OCI-LY3 (cell line): Measurements from ENCODE around the gene PCNX2.
"Not testable (repeated sequence)": the region's sequence is repeated elsewhere in the genome, so short reads cannot be mapped to it uniquely, and the experiment has no call there.

ENCODE experiments used
- H2AFZ ChIP-seq: fragments of 200-600, 300-600 bp; shearing (Covaris generic); 2 replicates; pipeline ENCODE4 v1.6.0; 2014; ENCODE audit warnings: antibody characterized with exemption, low read depth, low read length
- H3K27ac ChIP-seq: fragments of 200-600, 300-600 bp; sonication (generic); 2 replicates; pipeline ENCODE4 v1.5.1; 2014; ENCODE audit warnings: mild to moderate bottlenecking, low read length, moderate library complexity, mixed read lengths
- H3K27me3 ChIP-seq: fragments of 200-600, 300-600 bp; sonication (generic); 2 replicates; pipeline ENCODE4 v1.6.1; 2014; ENCODE audit warnings: low read depth, low read length, mixed read lengths
- H3K36me3 ChIP-seq: fragments of 200-600, 300-600 bp; sonication (generic); replicated peaks from 2 replicates; pipeline ENCODE3; 2014; ENCODE audit warnings: low read depth, low read length, mixed read lengths
- H3K4me1 ChIP-seq: fragments of 300-600, 200-600 bp; sonication (generic); 2 replicates; pipeline ENCODE4 v1.6.1; 2014; ENCODE audit warnings: low read length, mixed read lengths
- H3K4me2 ChIP-seq: fragments of 200-600, 300-600 bp; sonication (generic); 2 replicates; pipeline ENCODE4 v1.6.1; 2014; ENCODE audit warnings: low read length, mixed read lengths
- H3K4me3 ChIP-seq: fragments of 300-600, 200-600 bp; sonication (generic); 2 replicates; pipeline ENCODE4 v1.5.1; 2014; ENCODE audit warnings: antibody characterized with exemption, mild to moderate bottlenecking, low read length, moderate library complexity
- H3K79me2 ChIP-seq: fragments of 300-600, 200-600 bp; shearing (Covaris generic); 2 replicates; pipeline ENCODE4 v1.6.1; 2014; ENCODE audit warnings: mild to moderate bottlenecking, low read length, mixed read lengths
- H3K9ac ChIP-seq: fragments of 300-600, 200-600 bp; shearing (Covaris generic); 2 replicates; pipeline ENCODE4 v1.6.0; 2014; ENCODE audit warnings: mild to moderate bottlenecking, low read length, moderate library complexity
- H3K9me3 ChIP-seq: fragments of 200-600, 300-600 bp; shearing (Covaris generic); 2 replicates; pipeline ENCODE4 v1.6.1; 2014; ENCODE audit warnings: low read length, mixed read lengths; ENCODE audit not compliant: insufficient read depth
- H4K20me1 ChIP-seq: fragments of 200-600, 300-600 bp; sonication (generic); 2 replicates; pipeline ENCODE4 v1.6.1; 2016; ENCODE audit warnings: low read length, mixed read lengths; ENCODE audit not compliant: insufficient read depth
- CTCF ChIP-seq: fragments of 200-600, 300-600 bp; sonication (generic); IDR thresholded peaks from 2 replicates; pipeline ENCODE4 v1.5.1; 2014; ENCODE audit warnings: antibody characterized with exemption, low read length, low read depth
- EZH2phosphoT487 ChIP-seq: fragments of 200-600 bp; shearing (Covaris generic); IDR thresholded peaks from 2 replicates; pipeline ENCODE4 v1.6.1; 2018; ENCODE audit warnings: antibody characterized with exemption, mixed run types, low read depth

PCNX2 gene

GRCh38 chr1:233140499-233140898 is 155.0 kb downstream of the PCNX2 start:
- Histone ChIP-seq H3K9ac (no peak overlapping the region), H3K27me3 (no peaks in the 10 kb centered on the region), H4K20me1 (no peaks in the 10 kb centered on the region), H3K9me3 (no peaks in the 10 kb centered on the region), H3K4me1 (no peaks in the 10 kb centered on the region), H3K36me3 (no peaks in the 10 kb centered on the region), H3K4me2 (no peak overlapping the region), H2AFZ (no peak overlapping the region), H3K79me2 (no peaks in the 10 kb centered on the region), H3K4me3 (no peak overlapping the region), H3K27ac (no peak overlapping the region)
- TF ChIP-seq CTCF (no peak), EZH2phosphoT487 (no peak)

GRCh38 chr1:233138788-233139585 is 156.5 kb downstream of the PCNX2 start:
- Histone ChIP-seq H3K4me2 (no peak overlapping the region), H3K27ac (no peak overlapping the region), H3K36me3 (no peaks in the 10 kb centered on the region), H2AFZ (no peak overlapping the region), H3K4me3 (no peak overlapping the region), H3K9ac (no peak overlapping the region), H3K79me2 (no peaks in the 10 kb centered on the region), H3K9me3 (no peaks in the 10 kb centered on the region), H4K20me1 (no peaks in the 10 kb centered on the region), H3K4me1 (no peaks in the 10 kb centered on the region), H3K27me3 (no peaks in the 10 kb centered on the region)
- TF ChIP-seq EZH2phosphoT487 (no peak), CTCF (no peak)

DNA sequence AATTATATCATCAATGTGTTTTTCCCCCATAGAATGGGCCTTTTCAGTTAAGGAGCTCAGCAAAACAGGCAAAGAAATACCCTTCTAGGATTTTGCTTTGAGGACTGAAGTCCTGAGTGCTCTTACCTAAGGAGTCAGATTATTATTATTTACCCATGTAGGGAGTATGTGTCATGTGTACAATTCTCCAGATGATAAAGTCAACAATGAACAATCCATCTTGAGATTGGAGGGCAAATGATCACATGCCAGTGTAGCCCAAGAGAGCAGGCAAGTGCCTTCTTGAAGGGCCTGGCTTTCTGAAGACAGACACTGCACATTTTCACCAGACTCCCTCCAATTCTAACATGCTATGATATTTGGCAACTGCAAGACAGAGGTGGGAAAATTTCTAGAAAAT is 159.7 kb downstream of the PCNX2 start:
- H3K9ac ChIP-seq = no peak overlapping the region
- no peaks in the 10 kb centered on the region for H3K36me3 ChIP-seq
- no peaks in the 10 kb centered on the region for H4K20me1 ChIP-seq

GRCh38 chr1:233132445-233132844 is 163.1 kb downstream of the PCNX2 start:
- Histone ChIP-seq H3K9me3 (no peaks in the 10 kb centered on the region), H3K9ac (no peak overlapping the region), H3K4me2 (no peak overlapping the region), H2AFZ (no peak overlapping the region), H4K20me1 (no peaks in the 10 kb centered on the region), H3K36me3 (no peaks in the 10 kb centered on the region), H3K79me2 (no peaks in the 10 kb centered on the region), H3K4me1 (no peaks in the 10 kb centered on the region), H3K27ac (no peak overlapping the region), H3K4me3 (no peak overlapping the region), H3K27me3 (no peaks in the 10 kb centered on the region)
- TF ChIP-seq EZH2phosphoT487 (no peak), CTCF (no peak)

More for the DNA sequence above, 159.7 kb downstream of the PCNX2 start:
- Histone ChIP-seq H3K9me3 (no peaks in the 10 kb centered on the region), H3K27me3 (no peaks in the 10 kb centered on the region), H2AFZ (no peak overlapping the region), H3K79me2 (no peaks in the 10 kb centered on the region), H3K4me2 (no peak overlapping the region), H3K4me1 (no peaks in the 10 kb centered on the region), H3K27ac (no peak overlapping the region), H3K4me3 (no peak overlapping the region)
- no peak for TF ChIP-seq EZH2phosphoT487
- no peak for TF ChIP-seq CTCF

DNA sequence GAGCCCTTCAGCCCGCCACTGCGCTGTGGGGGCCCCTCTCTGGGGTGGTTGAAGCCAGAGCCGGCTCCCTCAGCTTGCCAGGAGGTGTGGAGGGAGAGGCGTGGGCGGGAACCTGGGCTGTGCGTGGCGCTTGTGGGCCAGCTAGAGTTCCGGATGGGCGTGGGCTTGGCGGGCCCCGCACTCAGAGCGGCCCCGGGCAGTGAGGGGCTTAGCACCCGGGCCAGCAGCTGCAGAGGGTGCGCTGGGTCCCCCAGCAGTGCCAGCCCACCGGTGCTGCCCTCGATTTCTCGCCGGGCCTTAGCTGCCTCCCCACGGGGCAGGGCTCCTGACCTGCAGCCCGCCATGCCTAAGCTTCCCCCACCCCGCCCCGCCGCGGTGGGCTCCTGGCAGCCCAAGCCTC is 166.5 kb downstream of the PCNX2 start:
- H3K36me3 ChIP-seq, H3K4me1 ChIP-seq, H2AFZ ChIP-seq, H3K79me2 ChIP-seq, H3K4me3 ChIP-seq, H3K4me2 ChIP-seq, H3K27ac ChIP-seq, H3K27me3 ChIP-seq, H3K9ac ChIP-seq, H4K20me1 ChIP-seq, H3K9me3 ChIP-seq: not testable (repeated sequence)
